ENCODE measurements around the gene ABCA13.

Gene ABCA13

GRCh38 chr7:48237354-48237753 is 66.1 kb downstream of the ABCA13 start:
- Histone ChIP-seq H3K4me3 (ENCODE audit: low read length, poor library complexity, severe bottlenecking) (no peak overlapping the region), H3K9me2 (replicated peaks; ENCODE audit: low read depth, low read length) (no peaks in the 10 kb centered on the region), H3F3A (ENCODE audit: low read depth) (no peaks in the 10 kb centered on the region), H3K9me3 (ENCODE audit: insufficient read depth, low read depth, low read length) (no peaks in the 10 kb centered on the region; the same call in 1 of the 2 replicates), H3K9ac (ENCODE audit: low read depth, low read length, poor library complexity, severe bottlenecking) (no peak overlapping the region), H3K4me1 (ENCODE audit: insufficient read depth, low read length, poor library complexity, severe bottlenecking) (no peaks in the 10 kb centered on the region), H3K36me3 (ENCODE audit: insufficient read depth, low read length) (no peaks in the 10 kb centered on the region), H3K27me3 (ENCODE audit: insufficient read depth, low read length, poor library complexity, severe bottlenecking) (no peaks in the 10 kb centered on the region), H2AFZ (ENCODE audit: low read length) (no peak overlapping the region), H3K79me2 (ENCODE audit: insufficient read depth, low read length) (no peaks in the 10 kb centered on the region), H4K20me1 (ENCODE audit: insufficient read depth, low read length, poor library complexity, severe bottlenecking) (no peaks in the 10 kb centered on the region), H3K4me2 (ENCODE audit: low read depth, low read length, poor library complexity, severe bottlenecking) (no peak overlapping the region)
- no peak for TF ChIP-seq EZH2phosphoT487 (IDR thresholded peaks at IDR 0.05; ENCODE audit: borderline replicate concordance)
- TF ChIP-seq, protein P1, sequence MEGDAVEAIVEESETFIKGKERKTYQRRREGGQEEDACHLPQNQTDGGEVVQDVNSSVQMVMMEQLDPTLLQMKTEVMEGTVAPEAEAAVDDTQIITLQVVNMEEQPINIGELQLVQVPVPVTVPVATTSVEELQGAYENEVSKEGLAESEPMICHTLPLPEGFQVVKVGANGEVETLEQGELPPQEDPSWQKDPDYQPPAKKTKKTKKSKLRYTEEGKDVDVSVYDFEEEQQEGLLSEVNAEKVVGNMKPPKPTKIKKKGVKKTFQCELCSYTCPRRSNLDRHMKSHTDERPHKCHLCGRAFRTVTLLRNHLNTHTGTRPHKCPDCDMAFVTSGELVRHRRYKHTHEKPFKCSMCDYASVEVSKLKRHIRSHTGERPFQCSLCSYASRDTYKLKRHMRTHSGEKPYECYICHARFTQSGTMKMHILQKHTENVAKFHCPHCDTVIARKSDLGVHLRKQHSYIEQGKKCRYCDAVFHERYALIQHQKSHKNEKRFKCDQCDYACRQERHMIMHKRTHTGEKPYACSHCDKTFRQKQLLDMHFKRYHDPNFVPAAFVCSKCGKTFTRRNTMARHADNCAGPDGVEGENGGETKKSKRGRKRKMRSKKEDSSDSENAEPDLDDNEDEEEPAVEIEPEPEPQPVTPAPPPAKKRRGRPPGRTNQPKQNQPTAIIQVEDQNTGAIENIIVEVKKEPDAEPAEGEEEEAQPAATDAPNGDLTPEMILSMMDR (conservative IDR thresholded peaks at IDR 0.05; ENCODE audit: low read length): no peak

- no peaks in the 10 kb centered on the region for H3K9me2 ChIP-seq (replicated peaks; ENCODE audit: low read depth, low read length)
- no peak overlapping the region for H3K4me2 ChIP-seq (ENCODE audit: low read depth, low read length, poor library complexity, severe bottlenecking)
- H4K20me1 ChIP-seq (ENCODE audit: insufficient read depth, low read length, poor library complexity, severe bottlenecking): no peaks in the 10 kb centered on the region
- H3K9ac ChIP-seq (ENCODE audit: low read depth, low read length, poor library complexity, severe bottlenecking): no peak overlapping the region
- no peaks in the 10 kb centered on the region for H3K79me2 ChIP-seq (ENCODE audit: insufficient read depth, low read length)
- no peak overlapping the region for H2AFZ ChIP-seq (ENCODE audit: low read length)
- H3K27me3 ChIP-seq (ENCODE audit: insufficient read depth, low read length, poor library complexity, severe bottlenecking): no peaks in the 10 kb centered on the region
- H3K9me3 ChIP-seq (ENCODE audit: insufficient read depth, low read depth, low read length): no peaks in the 10 kb centered on the region
- H3F3A ChIP-seq (ENCODE audit: low read depth): no peaks in the 10 kb centered on the region
- TF ChIP-seq EZH2phosphoT487 (IDR thresholded peaks at IDR 0.05; ENCODE audit: borderline replicate concordance): no peak
- TF ChIP-seq, protein P1 (conservative IDR thresholded peaks at IDR 0.05; ENCODE audit: low read length): no peak
- no peaks in the 10 kb centered on the region for H3K36me3 ChIP-seq (ENCODE audit: insufficient read depth, low read length)
- H3K4me3 ChIP-seq (ENCODE audit: low read length, poor library complexity, severe bottlenecking): no peak overlapping the region
- no peaks in the 10 kb centered on the region for H3K4me1 ChIP-seq (ENCODE audit: insufficient read depth, low read length, poor library complexity, severe bottlenecking)
Measured at GRCh38 chr7:48242846-48243245, 71.6 kb downstream of the ABCA13 start.

- H3K9me2 ChIP-seq (replicated peaks; ENCODE audit: low read depth, low read length): no peaks in the 10 kb centered on the region
- H3F3A ChIP-seq (ENCODE audit: low read depth): no peaks in the 10 kb centered on the region
- TF ChIP-seq, protein P1 (conservative IDR thresholded peaks at IDR 0.05; ENCODE audit: low read length): no peak
- TF ChIP-seq EZH2phosphoT487 (IDR thresholded peaks at IDR 0.05; ENCODE audit: borderline replicate concordance): no peak
- no peaks in the 10 kb centered on the region for H3K27me3 ChIP-seq (ENCODE audit: insufficient read depth, low read length, poor library complexity, severe bottlenecking)
- no peak overlapping the region for H3K9ac ChIP-seq (ENCODE audit: low read depth, low read length, poor library complexity, severe bottlenecking)
- H3K36me3 ChIP-seq (ENCODE audit: insufficient read depth, low read length): no peaks in the 10 kb centered on the region
- no peak overlapping the region for H3K4me2 ChIP-seq (ENCODE audit: low read depth, low read length, poor library complexity, severe bottlenecking)
- H2AFZ ChIP-seq (ENCODE audit: low read length): no peak overlapping the region
- H4K20me1 ChIP-seq (ENCODE audit: insufficient read depth, low read length, poor library complexity, severe bottlenecking): no peaks in the 10 kb centered on the region
- no peak overlapping the region for H3K4me3 ChIP-seq (ENCODE audit: low read length, poor library complexity, severe bottlenecking)
- no peaks in the 10 kb centered on the region for H3K9me3 ChIP-seq (ENCODE audit: insufficient read depth, low read depth, low read length)
- no peaks in the 10 kb centered on the region for H3K79me2 ChIP-seq (ENCODE audit: insufficient read depth, low read length)
- H3K4me1 ChIP-seq (ENCODE audit: insufficient read depth, low read length, poor library complexity, severe bottlenecking): no peaks in the 10 kb centered on the region
Measured at GRCh38 chr7:48244864-48245271, 73.6 kb downstream of the ABCA13 start.

All from Loucy (cell line).